Astrocyte (in vitro differentiated cells and primary cell): ENCODE data around the gene TM9SF3.

ENCODE experiments used
- EZH2 ChIP-seq: IDR thresholded peaks from 2 replicates; pipeline ENCODE4 v1.6.1; 2012; ENCODE audit warnings: mild to moderate bottlenecking, low read length, inconsistent platforms; ENCODE audit not compliant: insufficient read depth
- TF ChIP-seq, protein P1 (sequence below): IDR thresholded peaks from 2 replicates; pipeline ENCODE4 v1.5.1; 2011; ENCODE audit warnings: low read depth, mild to moderate bottlenecking, inconsistent platforms, low read length, moderate library complexity; ENCODE audit not compliant: insufficient read depth

DNA sequence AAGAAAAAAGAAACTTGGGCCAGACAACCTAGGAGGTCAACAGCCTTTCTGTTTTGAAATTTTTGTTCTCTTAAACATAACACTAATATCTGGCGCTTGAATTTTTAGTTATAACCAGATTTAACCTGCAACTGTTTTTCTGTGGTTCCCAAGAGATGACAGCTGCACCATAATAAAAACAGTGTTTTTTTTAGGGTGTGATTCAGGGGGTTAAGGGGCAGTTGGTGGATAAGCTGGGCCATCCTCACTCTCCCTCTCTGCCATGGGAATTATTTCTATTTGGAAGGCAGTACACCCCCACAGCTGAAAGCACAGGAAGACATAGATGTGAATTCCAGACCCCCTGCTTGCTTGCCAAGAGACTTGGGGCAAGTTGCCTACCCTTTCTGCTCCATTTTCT lies 20.1 kb upstream of the TM9SF3 start:
- TF ChIP-seq, protein P1, sequence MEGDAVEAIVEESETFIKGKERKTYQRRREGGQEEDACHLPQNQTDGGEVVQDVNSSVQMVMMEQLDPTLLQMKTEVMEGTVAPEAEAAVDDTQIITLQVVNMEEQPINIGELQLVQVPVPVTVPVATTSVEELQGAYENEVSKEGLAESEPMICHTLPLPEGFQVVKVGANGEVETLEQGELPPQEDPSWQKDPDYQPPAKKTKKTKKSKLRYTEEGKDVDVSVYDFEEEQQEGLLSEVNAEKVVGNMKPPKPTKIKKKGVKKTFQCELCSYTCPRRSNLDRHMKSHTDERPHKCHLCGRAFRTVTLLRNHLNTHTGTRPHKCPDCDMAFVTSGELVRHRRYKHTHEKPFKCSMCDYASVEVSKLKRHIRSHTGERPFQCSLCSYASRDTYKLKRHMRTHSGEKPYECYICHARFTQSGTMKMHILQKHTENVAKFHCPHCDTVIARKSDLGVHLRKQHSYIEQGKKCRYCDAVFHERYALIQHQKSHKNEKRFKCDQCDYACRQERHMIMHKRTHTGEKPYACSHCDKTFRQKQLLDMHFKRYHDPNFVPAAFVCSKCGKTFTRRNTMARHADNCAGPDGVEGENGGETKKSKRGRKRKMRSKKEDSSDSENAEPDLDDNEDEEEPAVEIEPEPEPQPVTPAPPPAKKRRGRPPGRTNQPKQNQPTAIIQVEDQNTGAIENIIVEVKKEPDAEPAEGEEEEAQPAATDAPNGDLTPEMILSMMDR, result no peak
- TF ChIP-seq EZH2, result no peak
